Prostate gland (tissue), 2 donors: ENCODE measurements around the gene DEPDC4. TPM values are rescaled to one million over a fixed set of nuclear protein-coding genes. Genes with fewer than 3 reads are reported as not detected.

Experiments used
- DNase-seq: peaks from one replicate; pipeline ENCODE4 v3.0.0-alpha.2; 2019; ENCODE audit warnings: low spot score
- H3K27ac ChIP-seq, 2 donors: fragments of 200-600 bp; sonication (generic); 2 replicates each; pipeline ENCODE4 v1.5.1; 2017 to 2019
- H3K27me3 ChIP-seq: fragments of 200-600 bp; sonication (generic); replicated peaks from 2 replicates; pipeline ENCODE4 v1.5.1; 2019; ENCODE audit not compliant: insufficient read depth
- H3K36me3 ChIP-seq, 2 donors: fragments of 200-600 bp; sonication (generic); 1 replicate in 1 of 2; 2 replicates in 1 of 2; pipeline versions ENCODE4 v1.5.1 to v1.8.1; 2017 to 2019
- H3K4me1 ChIP-seq: fragments of 200-600 bp; sonication (generic); replicated peaks from 2 replicates; pipeline ENCODE4 v1.5.1; 2019
- H3K4me3 ChIP-seq, 2 donors: fragments of 200-600 bp; sonication (generic); 2 replicates each; pipeline ENCODE4 v1.5.1; 2017 to 2019
- H3K9me3 ChIP-seq: fragments of 200-600 bp; sonication (generic); 2 replicates; pipeline ENCODE4 v1.5.1; 2017
- POLR2A ChIP-seq: fragments of 450-650 bp; IDR thresholded peaks from one replicate; pipeline ENCODE4 v1.6.1; 2016; ENCODE audit warnings: antibody characterized with exemption, mild to moderate bottlenecking
- POLR2AphosphoS5 ChIP-seq: sonication (generic); formaldehyde crosslinking; IDR thresholded peaks from one replicate; pipeline ENCODE4 v1.6.1; 2017; ENCODE audit warnings: antibody characterized with exemption
- WGBS: methylation state at CpG from one replicate; pipeline ENCODE4 v1.1.5; 2018; 5-methylcytosine and 5-hydroxymethylcytosine counted together
- intact Hi-C: fragments of 100-400 bp; cut with DNase I; formaldehyde crosslinking; loops from one replicate; pipeline ENCODE4 v1.14.2; 2022
- total RNA-seq, 2 donors: library from RNA; depleted of rRNA; stranded (reverse); fragments of >200 nt; gene quantifications; one replicate each; pipeline ENCODE4 v1.1.0, GENCODE V29; 2016
- TF ChIP-seq, protein P1 (sequence below), 4 experiments: fragments of 200-600 bp in 2 of 4; fragments of 450-650 bp in 2 of 4; sonication (generic) in 2 of 4; IDR thresholded peaks; 1 replicate in 3 of 4; 2 replicates in 1 of 4; pipeline ENCODE4 v1.5.1; 2016 to 2019; ENCODE audit warnings: antibody characterized with exemption in 4 of 4, mild to moderate bottlenecking in 2 of 4, moderate library complexity in 2 of 4

The DEPDC4 gene
- total RNA-seq, 2 donors from 2014 or later, result 5.5 to 18.0 TPM

DNA sequence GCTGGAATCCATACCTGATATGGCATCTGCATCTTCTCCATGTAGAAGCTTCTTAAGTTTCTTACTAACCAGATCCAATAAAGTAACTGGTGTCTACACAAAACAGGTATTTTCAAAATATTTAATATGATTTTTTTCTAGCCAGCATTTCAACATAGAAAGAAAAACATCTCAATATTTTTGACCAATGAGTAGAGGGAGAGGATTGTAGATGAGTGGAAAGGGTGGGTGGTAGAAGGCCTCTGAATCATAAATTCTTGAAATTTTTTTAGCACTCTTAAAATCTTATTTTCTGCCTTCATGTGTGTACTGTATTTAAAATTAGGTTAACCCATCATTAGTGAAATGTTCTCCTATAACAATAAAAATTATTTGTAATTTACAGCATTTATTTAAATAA, 18.0 kb downstream of the DEPDC4 start:
- no peaks in the 10 kb centered on the region for H3K9me3 ChIP-seq
- no peak for DNase-seq
- H3K4me3 ChIP-seq, result no peak overlapping the region
- no peaks in the 10 kb centered on the region for H3K27me3 ChIP-seq
- intact Hi-C loops, result no loop called here
- no peaks in the 10 kb centered on the region for H3K4me1 ChIP-seq
- TF ChIP-seq POLR2AphosphoS5 (no peak), POLR2A (no peak)
- TF ChIP-seq, protein P1, sequence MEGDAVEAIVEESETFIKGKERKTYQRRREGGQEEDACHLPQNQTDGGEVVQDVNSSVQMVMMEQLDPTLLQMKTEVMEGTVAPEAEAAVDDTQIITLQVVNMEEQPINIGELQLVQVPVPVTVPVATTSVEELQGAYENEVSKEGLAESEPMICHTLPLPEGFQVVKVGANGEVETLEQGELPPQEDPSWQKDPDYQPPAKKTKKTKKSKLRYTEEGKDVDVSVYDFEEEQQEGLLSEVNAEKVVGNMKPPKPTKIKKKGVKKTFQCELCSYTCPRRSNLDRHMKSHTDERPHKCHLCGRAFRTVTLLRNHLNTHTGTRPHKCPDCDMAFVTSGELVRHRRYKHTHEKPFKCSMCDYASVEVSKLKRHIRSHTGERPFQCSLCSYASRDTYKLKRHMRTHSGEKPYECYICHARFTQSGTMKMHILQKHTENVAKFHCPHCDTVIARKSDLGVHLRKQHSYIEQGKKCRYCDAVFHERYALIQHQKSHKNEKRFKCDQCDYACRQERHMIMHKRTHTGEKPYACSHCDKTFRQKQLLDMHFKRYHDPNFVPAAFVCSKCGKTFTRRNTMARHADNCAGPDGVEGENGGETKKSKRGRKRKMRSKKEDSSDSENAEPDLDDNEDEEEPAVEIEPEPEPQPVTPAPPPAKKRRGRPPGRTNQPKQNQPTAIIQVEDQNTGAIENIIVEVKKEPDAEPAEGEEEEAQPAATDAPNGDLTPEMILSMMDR (IDR thresholded peaks at IDR 0.05), result no peak
- no peaks in the 10 kb centered on the region for H3K36me3 ChIP-seq
- H3K27ac ChIP-seq, result no peak overlapping the region

DNA sequence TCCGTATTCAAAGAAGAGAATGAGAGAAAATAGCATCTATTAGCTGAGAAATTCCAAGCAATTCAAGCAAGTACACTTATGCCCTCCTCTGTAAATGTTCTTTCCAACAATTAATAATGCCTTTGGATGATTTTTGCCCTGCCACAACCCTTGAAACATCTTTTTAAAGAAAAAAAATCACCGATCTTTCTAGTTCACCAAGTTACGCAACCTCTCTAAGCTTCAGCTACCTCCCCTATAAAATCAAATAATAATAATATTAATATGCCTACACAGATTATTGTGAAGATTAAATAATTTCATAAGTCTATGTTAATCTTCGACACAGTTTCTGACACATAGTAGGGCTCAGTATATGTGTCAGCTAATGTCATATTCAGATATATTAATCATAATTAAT, 19.1 kb downstream of the DEPDC4 start:
- TF ChIP-seq POLR2AphosphoS5, result no peak
- TF ChIP-seq POLR2A, result no peak
- TF ChIP-seq, protein P1 (IDR thresholded peaks at IDR 0.05), result no peak
- DNase-seq, result no peak
- WGBS, result 95% methylated on average over 4 of the region's 4 CpGs
- H3K27ac ChIP-seq, result no peak overlapping the region
- intact Hi-C loops, result no loop called here
- H3K4me1 ChIP-seq, result no peaks in the 10 kb centered on the region
- no peaks in the 10 kb centered on the region for H3K36me3 ChIP-seq
- H3K27me3 ChIP-seq, result no peaks in the 10 kb centered on the region
- H3K9me3 ChIP-seq, result no peaks in the 10 kb centered on the region
- H3K4me3 ChIP-seq, result no peak overlapping the region

DNA sequence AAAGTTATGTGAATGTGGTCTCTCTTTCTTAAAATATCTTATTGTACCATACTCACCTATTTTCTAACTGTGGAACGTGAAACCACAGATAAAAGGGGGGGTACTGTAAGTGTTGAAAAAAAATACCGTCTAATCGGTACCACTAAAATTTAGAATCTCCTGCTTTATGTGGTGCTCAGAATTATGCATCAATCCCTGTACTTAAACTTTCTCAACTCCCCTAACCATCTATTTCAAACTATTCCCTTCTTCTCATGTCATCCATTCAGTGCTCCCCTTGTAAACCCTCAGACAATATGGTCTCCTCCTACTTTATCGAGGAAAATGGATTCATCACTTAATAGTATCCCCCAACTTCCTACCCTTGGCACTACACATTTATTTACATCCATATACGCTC, 23.7 kb downstream of the DEPDC4 start:
- H3K4me1 ChIP-seq, result no peaks in the 10 kb centered on the region
- TF ChIP-seq, protein P1 (IDR thresholded peaks at IDR 0.05), result no peak
- TF ChIP-seq POLR2A, result no peak
- no peak for TF ChIP-seq POLR2AphosphoS5
- H3K27ac ChIP-seq, result no peak overlapping the region
- intact Hi-C loops, result no loop called here
- no peak overlapping the region for H3K4me3 ChIP-seq
- H3K9me3 ChIP-seq, result no peaks in the 10 kb centered on the region
- DNase-seq, result no peak
- no peaks in the 10 kb centered on the region for H3K27me3 ChIP-seq
- no peaks in the 10 kb centered on the region for H3K36me3 ChIP-seq
- 85% methylated on average over 5 of the region's 5 CpGs for WGBS

DNA sequence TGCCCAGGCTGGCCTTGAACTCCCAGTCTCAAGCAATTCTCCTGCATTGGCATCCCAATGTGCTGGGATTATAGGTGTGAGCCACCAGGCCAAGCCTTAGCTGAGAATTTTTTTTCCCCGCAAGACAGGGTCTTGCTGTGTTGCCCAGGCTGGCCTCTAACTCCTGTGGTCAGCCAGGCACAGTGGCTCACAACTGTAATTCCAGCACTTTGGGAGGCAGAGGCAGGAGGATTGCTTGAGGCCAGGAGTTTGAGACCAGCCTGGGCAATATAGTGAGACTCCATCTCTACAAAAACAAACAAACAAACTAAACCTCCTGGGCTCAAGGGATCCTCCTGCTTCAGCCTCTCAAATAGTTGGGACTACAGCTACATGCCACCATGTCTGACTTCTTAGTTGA, 27.3 kb downstream of the DEPDC4 start:
- no peak for TF ChIP-seq POLR2A
- TF ChIP-seq, protein P1 (IDR thresholded peaks at IDR 0.05), result no peak
- TF ChIP-seq POLR2AphosphoS5, result no peak
- 100% methylated on average over 1 of the region's 1 CpG for WGBS
- DNase-seq, result no peak
- H3K4me1 ChIP-seq, result no peaks in the 10 kb centered on the region
- no peaks in the 10 kb centered on the region for H3K9me3 ChIP-seq
- H3K4me3 ChIP-seq, result no peak overlapping the region
- no peak overlapping the region for H3K27ac ChIP-seq
- intact Hi-C loops, result loop anchor here (10.0 kb wide), 1 partner anchor 495 kb away; no protein-coding TSS in a partner anchor
- H3K27me3 ChIP-seq, result no peaks in the 10 kb centered on the region
- H3K36me3 ChIP-seq, result no peaks in the 10 kb centered on the region

DNA sequence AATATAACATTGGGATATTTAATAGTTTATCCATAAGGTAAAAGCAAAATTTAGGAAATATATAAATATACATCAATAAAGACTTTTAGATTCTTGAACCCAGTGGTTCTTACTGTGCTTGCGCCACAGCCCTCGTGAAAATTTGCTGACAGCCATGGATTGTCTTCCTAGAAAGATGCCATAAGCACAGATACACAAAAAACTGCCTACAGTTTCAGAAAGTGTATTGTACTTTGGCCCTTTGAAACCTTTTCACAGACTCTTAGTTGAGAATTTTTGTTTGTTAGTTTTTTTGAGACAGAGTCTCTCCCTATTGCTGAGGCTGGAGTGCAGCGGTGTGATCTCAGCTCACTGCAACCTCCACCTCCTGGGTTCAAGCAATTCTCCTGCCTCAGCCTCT, 28.1 kb downstream of the DEPDC4 start:
- 98% methylated on average over 3 of the region's 3 CpGs for WGBS
- no peak overlapping the region for H3K27ac ChIP-seq
- intact Hi-C loops, result loop anchor here (10.0 kb wide), 1 partner anchor 496 kb away; no protein-coding TSS in a partner anchor

More for the DNA sequence above, 28.1 kb downstream of the DEPDC4 start:
- Histone ChIP-seq H3K36me3 (no peaks in the 10 kb centered on the region), H3K4me1 (no peaks in the 10 kb centered on the region), H3K9me3 (no peaks in the 10 kb centered on the region), H3K27me3 (no peaks in the 10 kb centered on the region), H3K4me3 (no peak overlapping the region)
- no peak for DNase-seq
- no peak for TF ChIP-seq POLR2AphosphoS5
- TF ChIP-seq, protein P1 (IDR thresholded peaks at IDR 0.05), result no peak
- TF ChIP-seq POLR2A, result no peak
